ENCODE data around the gene AMELX.

AMELX gene

DNA sequence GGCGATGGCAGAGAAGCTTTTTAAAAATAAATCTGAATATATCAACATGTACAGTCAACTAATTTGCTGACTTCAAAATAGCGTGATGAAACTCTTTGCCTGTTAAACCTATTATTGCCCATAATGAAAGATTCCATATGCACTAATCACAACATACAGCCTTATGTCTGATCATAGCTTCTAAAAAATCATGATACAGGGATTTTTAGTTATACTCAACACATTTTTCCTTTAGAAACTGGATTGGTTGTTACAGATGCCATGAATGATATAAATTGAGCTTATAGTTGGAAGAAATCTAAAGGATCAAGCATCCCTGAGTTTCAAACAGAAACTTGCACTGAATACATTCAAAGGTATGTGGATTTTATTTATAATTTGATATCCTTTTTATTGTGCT lies at the start of gene AMELX:
Gene AMELX (plus strand): TSS at position 301 of the 400 bp plus-strand sequence. CDS start 1,376 bp downstream, outside the sequence.
- no peak for DNase-seq (ENCODE audit: low read depth)

DNA sequence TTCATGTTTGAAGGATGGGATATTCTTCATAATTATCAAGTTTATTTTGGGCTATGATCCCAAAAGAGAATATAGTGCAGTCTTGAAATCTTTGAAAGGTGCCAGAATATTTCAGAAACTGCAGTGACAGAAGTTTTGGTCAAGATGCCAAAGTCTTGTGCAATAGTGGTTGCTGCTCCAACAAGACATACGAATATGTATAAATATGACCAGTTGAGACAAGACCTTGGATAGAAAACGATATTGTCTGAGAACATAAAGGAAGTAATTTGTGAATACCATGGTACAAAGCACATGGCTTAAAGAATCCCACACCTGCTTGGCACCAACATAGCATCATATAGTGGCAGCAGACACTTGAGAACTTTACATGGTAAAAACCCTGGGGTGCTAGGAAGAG lies 48.6 kb upstream of the AMELX start:
- no peak for DNase-seq (ENCODE audit: low read depth)

DNA sequence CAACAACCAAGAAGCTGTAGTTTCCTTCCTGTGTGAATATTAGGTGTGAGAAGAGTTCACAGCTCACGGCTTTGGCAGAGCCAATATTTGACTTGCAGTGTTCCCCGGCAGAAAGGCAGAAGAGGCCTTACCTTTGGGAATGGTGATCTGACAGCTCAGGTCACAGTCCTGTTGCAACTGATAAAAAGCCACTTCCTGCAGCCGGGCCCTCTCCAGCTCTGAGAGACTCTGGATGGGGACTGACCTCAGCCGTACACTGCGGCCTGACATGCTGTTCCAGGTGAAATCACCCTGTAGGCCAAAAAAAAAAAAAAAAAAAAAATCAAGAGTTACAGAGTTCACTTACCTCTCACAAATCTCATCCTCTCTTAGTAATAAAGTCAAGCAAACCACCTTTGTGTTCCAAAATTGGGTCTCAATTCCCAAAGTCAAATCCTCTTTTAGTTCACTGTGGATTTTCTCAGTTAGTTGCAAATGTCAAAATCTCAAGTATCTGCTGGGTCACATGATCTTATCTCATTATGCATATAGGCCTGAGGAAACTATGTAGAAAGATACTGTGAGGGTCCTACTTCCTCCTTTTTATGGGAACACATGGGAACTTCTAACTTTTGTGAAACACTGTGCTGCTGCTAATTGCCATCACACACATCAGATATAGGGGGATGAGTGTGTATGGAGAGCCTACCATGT lies 38.6 kb upstream of the AMELX start:
- DNase-seq (ENCODE audit: low read depth) = no peak

- no peak for DNase-seq (ENCODE audit: low read depth)
These were observed 35.9 kb upstream of the AMELX start for GRCh38 chrX:11257290-11257689.

GRCh38 chrX:11257711-11258110 lies 35.5 kb upstream of the AMELX start:
- DNase-seq (ENCODE audit: low read depth) = no peak

GRCh38 chrX:11259437-11259836 lies 33.8 kb upstream of the AMELX start:
- DNase-seq (ENCODE audit: low read depth) = no peak

DNA sequence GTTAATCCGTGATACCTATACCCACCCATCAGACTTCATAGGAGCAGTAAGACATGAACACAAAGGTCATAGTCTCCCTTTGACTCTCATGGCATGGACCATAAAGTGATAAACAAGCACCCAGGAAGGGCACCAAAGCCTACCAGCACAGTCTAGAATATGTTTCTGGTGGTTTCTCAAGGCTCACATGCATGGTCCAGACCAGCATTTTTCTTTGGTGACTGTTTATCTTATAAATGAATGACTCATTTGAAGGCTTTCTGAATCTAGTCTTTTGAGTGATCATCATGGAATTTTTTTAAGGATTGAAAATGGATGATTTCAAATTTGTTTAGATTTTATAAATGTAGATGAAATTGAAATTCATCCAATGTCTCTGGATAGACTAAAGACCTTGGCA lies 32.0 kb upstream of the AMELX start:
- DNase-seq (ENCODE audit: low read depth) = no peak

GRCh38 chrX:11264925-11265324 lies 28.3 kb upstream of the AMELX start:
- DNase-seq (ENCODE audit: low read depth) = no peak

GRCh38 chrX:11265352-11265751 lies 27.9 kb upstream of the AMELX start:
- no peak for DNase-seq (ENCODE audit: low read depth)

DNA sequence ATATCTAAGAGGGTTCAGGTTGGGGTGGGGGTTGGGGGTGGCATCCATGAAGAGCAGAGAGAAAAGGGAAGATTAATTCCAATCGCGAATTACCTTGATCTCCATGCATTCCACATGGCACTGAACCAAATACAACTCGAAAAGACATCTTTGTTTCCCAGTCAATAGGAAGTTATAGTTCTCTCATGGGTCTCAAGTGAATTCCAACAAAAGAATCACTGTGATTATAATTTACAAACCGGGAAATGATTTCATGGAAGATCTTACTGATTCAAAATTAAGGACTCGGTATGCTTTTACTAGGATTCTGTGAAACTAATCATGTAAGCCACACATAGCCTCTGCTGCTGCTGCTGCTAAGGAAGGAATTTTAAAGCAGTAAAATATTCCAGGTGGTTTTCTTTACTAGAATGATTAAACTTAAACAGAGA lies 26.6 kb upstream of the AMELX start:
- no peak for DNase-seq (ENCODE audit: low read depth)

DNA sequence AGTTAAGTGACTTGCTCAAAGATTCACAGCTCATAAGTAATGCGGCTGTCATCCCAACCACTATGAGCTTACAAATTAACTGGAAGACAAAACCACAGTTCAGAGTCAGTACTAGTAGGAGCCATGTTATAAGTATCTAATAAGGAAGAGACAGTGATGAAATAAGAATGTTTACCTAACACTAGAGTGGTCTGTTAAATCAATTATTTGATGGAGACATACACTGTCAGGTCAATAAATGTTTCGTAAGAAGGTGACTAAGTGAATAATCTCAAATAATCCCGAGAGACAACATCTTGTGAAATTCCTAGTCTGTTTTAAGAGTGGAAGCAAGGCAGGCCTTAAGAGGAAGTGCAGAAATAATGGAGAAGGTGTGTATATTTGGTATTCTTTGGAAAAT lies 25.8 kb upstream of the AMELX start:
- DNase-seq (ENCODE audit: low read depth) = no peak

DNA sequence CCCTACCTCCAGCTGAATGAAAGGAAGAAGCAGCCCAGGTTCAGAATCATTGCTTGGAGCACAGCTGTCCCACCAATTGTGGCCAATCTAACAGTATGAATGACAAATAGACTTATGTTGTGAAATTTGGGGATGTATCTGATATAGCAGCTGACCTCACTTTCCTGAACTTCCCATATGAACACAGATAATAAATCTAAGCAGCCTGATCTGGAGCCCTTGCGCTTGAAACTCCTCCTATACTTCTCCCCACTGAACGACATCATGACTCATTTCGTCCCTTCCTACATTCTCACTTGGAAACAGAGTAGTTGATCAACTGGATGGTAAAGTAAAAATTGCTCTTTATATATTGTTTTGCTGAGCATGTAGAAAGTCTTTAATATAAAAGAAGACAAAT lies 24.2 kb upstream of the AMELX start:
- DNase-seq (ENCODE audit: low read depth) = no peak

DNA sequence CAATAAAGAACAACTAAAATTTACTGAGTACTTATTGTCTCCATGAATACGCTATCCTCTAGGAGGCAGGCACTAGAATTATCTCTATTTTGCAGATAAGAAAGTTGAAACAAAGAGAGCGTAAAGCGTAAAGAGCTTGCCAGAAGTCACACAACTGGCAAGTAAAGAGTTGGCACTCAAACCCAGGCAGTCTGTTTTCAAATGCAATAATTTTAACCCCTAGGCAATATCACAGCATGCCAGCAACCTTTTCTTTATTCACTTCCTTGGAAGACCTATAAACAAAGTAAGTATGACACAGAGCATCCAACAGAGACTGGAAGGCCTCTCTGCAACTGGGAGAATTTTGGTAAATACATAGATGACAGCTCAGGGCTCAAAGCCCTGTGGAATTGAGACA lies 23.2 kb upstream of the AMELX start:
- no peak for DNase-seq (ENCODE audit: low read depth)

DNA sequence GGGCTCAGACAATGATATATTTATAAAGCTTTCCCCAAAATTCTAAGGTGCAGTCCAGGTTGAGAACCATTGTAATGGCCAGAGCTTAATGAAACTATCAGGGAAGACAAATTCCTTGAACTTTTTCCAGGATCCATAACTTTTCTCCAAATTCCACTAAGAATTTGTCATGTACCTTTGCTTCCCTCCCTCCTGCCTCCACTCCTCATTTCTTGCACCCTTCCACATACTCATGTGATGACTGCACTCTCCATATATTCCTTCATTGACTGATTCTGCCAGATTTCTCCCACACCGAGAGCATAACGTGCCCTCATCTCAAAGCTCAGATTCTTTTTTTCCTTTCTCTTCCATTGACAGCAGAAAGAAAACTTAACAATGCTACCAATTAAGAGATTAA lies 20.9 kb upstream of the AMELX start:
- no peak for DNase-seq (ENCODE audit: low read depth)

DNA sequence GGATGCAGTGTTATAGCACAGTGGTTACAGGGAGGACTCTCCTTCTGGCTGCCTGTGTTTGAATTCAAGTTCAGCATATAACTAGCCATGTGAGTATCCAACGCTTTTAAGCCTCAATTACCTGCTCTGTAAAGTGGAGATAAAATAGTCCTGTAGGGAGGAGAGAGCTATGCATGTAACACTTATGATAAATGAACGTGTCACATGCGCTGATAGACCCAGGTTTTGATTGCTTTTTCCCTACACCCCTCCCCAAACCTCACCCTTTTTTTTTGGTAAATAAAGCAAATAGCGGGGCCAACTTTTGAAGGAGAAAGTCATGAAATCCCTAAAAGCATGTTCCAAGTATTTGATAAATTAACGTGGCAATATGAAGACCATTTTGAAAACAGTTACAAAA lies 20.4 kb upstream of the AMELX start:
- DNase-seq (ENCODE audit: low read depth) = no peak

- DNase-seq (ENCODE audit: low read depth) = no peak
These were observed 19.7 kb upstream of the AMELX start for GRCh38 chrX:11273544-11273943.

GRCh38 chrX:11282043-11282442 lies 11.2 kb upstream of the AMELX start:
- DNase-seq (ENCODE audit: low read depth) = no peak

DNA sequence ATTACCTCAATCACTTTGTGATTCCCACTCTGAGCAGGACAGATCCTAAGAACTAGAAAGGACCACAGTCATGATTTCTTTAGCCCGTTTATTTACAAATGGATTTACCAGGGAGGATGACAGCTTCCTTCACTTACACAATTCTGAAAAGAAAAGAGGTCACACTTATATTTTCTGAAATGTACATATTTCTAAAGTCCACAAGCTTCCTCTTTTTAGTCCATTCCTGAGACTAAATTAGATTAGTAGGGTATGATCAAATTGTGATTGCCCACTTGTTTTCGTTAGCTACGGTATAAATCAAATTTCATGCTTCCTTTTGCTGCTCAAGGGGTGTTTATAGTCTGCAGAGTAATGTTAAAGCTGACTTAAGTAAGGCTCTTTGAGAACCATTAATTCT lies 7.6 kb upstream of the AMELX start:
- DNase-seq (ENCODE audit: low read depth) = no peak

- no peak for DNase-seq (ENCODE audit: low read depth)
These were observed 5.7 kb upstream of the AMELX start for GRCh38 chrX:11287505-11287904.

DNA sequence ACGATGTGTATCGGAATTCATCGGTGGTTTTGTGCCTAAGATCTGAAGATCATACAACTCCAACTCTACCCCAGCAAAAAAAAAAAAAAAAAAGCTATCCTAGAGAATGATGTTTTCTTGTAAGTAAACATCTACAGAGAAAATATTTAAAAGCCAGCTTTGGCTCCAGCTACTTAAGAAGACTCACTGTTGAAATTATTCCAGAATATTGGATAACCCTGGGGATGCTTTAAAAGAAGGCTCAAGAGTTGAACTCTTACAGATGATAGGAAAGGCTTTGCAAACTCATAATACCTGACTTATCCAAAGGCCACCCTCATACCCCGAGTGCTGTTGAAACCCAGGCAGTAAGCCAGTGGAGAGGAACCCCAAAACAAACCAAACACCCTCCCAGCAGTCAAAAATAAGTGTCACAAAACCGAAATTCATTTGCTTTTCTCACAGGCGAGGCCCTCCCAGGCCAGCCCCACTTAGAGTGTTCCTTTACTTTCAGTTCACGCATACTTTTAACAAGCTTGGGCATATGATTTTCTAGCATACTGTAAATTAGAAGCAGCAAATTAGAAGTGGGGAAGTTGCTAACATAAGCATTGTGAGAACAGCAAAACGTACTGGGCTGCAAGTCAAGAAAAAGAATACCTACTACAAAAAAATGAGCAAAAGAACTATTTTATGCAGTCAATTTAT lies 2.7 kb upstream of the AMELX start:
- no peak for DNase-seq (ENCODE audit: low read depth)

GRCh38 chrX:11296051-11296450 lies 2.8 kb downstream of the AMELX start:
- DNase-seq (ENCODE audit: low read depth) = no peak

- DNase-seq (ENCODE audit: low read depth) = no peak
These were observed 5.4 kb downstream of the AMELX start for GRCh38 chrX:11298600-11298999.

GRCh38 chrX:11304829-11305228 lies 11.6 kb downstream of the AMELX start:
- DNase-seq (ENCODE audit: low read depth) = no peak

DNA sequence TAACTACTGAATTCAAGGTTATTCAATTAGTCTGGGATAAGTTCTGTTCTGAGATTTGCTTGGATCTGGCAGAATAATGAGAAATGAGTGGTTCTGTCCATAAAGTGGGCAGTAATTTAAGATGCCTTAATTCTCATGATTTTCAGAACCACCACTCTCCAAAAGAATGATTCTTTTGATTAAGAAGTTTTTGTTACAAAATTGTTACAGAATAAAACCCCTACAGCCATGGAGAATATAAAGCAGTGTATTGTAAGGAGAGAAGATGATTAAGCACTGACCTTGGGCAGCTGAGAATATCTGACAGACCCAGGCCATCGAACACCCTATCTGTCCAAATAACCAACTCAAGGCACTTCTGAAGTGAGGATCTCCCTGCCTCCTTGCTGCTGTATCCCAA lies 12.4 kb downstream of the AMELX start:
- DNase-seq (ENCODE audit: low read depth) = no peak
